Activated CD4-positive, alpha-beta T cell treated with anti-CD3 and anti-CD28 coated beads, Interleukin-2, amount 50 U/mL, for 16 hours (primary cell): ENCODE results near the gene HES5.
A peak's percentile ranks its signal among the peaks of the same experiment; 100 is the strongest.
"Not testable (repeated sequence)": the region's sequence is repeated elsewhere in the genome, so short reads cannot be mapped to it uniquely, and the experiment has no call there.

Experiments
- DNase-seq: peaks from one replicate; pipeline ENCODE4 v3.0.0-alpha.2; 2020

Gene HES5

DNA sequence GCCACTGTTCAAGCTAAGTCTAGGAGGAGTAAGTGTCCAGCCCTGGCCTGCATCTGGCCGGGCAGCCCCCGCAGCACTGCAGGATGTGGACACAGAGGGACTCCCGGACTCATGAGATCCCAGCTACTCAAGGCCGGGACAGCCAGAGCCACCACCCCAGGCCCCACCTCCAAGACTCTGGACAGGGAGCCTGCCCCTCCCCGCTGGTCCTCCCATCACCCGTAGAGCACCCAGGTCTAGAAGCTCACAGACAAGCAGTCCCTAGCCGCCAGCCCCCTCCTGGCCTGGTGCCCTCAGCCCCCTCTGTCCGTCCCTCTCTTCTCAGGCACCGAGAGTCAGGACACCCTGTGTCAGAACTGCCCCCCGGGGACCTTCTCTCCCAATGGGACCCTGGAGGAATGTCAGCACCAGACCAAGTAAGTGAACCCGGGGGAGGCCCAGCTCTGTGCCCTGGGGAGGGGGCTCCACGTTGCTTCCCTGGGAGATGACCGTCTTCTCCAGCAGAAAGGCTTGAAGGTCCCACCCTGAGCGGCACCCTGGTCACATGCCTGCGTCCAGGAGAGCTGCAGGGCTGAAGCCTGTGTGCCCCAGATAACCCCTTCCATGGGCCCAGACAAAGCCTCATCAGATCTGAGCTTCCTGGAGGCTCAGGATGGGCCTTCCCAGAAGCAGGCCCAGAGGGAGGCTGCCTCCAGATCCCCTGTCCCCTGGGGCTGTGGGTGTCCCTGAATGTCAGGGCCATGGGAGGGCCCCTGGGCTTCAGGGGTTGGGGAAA is 30.4 kb upstream of the HES5 start:
- no peak for DNase-seq

DNA sequence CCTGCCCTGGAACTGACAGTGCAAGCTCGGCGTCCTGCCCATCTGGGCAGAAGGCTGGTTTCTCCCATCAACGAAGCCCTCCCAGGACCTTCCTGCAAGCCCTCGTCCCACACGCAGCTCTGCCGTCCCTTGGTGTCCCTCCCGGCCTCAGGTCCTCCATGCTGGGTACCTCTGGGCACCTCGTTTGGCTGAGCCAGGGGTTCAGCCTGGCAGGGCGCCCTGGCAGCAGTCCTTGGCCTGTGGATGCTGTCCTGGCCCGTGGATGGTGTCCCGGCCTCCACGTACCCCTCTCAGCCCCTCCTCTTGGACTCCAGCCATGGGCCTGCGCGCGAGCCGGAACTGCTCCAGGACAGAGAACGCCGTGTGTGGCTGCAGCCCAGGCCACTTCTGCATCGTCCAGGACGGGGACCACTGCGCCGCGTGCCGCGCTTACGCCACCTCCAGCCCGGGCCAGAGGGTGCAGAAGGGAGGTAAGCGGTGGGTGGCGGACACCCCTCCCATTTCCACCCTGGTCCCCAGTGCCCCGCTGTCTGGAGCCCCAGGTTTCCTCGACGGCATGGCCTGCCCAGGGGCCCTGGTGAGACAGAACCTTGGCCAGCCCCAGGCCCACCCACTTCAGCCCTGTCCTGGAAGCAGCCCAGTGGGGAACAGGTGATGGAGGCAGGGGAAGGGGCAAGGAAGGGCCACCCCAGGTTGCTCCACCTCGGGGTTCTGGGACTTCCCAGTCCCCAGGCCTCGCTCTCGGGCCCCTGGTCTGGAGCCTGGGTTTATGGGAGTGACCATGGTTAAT is 29.6 kb upstream of the HES5 start:
- no peak for DNase-seq

DNA sequence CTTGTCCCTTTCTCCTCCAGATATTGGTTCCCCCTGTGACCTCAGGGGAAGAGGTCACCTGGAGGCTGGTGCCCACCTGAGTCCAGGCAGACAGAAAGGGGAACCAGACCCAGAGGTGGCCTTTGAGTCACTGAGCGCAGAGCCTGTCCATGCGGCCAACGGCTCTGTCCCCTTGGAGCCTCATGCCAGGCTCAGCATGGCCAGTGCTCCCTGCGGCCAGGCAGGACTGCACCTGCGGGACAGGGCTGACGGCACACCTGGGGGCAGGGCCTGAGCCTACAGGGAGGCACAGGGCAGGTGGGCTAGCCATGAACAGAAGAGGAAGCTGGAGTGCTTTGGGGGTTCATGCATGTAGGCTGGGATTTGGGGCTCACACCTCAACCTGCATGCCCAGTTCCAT is 28.8 kb upstream of the HES5 start:
- no peak for DNase-seq

DNA sequence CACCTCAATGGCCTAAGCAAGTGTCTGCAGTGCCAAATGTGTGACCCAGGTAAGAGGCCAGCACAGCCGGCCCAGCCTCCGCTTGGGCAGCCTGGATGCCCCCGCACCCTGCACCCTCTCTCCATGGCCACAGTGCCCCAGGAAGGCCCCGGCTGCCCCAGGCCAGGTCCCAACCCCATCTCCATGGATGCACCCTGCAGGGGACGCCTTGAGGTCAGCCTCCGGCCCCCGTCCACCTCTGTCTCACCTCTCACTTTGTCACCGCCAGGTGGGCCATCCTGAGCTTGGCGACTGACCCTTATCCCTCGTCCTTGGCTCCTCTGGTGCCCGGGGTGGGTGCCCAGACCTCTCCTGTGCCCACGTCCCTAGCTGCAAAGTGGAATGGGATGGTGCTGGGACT is 28.4 kb upstream of the HES5 start:
- no peak for DNase-seq

DNA sequence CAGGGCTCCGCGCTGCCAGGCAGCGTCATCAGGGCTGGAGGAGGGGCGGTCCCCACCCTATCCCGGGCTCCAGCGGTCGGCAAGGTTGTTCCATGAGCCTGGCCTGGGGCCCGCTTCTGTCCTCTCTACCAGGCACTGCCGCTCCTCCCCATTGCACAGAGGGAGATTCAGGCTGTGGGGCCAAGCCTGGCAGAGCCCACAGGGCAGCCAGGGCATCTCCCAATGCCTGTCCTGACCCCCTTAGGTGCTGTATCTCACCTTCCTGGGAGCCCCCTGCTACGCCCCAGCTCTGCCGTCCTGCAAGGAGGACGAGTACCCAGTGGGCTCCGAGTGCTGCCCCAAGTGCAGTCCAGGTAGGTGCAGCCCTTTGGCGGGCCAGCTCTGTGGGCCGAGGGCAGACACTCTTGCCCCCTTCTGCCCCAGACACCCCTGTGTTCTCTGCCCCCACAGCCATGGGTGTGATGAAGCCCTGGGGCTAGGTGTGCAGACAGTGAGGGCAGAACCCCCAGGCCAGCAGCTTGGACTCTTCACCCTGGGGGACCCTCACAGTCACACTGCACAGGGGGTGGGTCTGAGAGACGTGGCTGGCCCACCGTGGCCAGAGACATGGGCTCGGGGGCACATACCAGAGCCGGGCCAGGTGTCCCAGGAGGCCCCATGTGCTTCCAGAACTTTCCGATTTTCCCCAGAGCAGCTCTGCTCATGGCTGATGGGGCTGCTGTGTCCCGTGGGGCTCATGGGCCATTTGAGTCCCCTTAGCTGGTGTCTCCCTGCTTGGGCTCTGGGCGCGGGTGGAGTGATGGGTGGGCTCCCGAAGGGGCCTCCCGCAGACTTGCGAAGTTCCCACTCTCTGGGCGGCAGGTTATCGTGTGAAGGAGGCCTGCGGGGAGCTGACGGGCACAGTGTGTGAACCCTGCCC is 27.7 kb upstream of the HES5 start:
- DNase-seq = no peak

DNA sequence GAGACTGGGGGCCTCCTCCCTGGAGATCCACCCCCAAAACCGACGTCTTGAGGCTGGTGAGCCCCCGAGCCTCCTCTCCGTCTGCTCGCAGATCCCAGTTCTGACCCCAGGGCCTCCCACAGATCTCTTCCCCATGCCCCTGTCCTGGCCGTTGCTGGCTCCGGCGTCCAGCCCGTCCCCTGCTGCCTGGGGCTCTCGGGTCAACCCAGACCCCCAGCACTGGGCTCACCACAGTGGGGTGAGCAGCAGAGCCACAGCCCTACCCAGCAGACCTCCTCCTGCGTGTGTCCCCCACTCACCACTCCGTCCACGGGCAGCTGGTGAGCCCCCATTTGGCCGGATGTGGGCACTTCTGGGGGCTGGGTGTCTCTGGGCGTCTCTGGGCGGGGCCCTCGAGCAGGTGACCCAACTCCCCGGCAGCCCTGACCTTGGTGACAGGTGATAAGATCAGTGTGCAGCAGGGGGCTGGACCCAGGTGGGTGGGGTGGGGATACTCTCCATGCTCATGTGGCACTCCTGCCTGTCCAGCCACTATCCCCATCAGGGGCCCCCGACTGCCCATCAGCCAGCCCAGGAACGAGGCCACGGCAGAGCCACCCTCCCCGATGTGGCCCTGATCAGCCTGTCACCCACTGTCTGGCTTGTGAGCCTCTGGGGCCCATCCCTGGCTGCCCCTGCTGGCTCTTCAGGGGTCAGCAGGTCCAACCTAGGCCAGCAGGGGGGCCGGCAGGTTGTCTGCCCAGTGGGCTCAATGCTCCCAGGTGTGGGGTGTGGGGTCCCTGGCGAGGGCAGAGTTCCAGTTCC is 26.8 kb upstream of the HES5 start:
- peak; percentile 56 for DNase-seq

DNA sequence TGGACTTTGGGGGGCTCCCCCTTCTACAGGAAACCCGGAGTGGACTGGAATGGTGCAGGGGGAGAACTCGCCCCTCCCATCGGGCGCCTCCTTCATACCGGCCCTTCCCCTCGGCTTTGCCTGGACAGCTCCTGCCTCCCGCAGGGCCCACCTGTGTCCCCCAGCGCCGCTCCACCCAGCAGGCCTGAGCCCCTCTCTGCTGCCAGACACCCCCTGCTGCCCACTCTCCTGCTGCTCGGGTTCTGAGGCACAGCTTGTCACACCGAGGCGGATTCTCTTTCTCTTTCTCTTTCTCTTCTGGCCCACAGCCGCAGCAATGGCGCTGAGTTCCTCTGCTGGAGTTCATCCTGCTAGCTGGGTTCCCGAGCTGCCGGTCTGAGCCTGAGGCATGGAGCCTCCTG is 26.2 kb upstream of the HES5 start, which contains the start of gene TNFRSF14:
TNFRSF14 (plus strand) TSS at position 95 of the 401 bp plus-strand sequence; CDS start at position 389, 294 bp downstream.
- DNase-seq = peak; percentile 74

DNA sequence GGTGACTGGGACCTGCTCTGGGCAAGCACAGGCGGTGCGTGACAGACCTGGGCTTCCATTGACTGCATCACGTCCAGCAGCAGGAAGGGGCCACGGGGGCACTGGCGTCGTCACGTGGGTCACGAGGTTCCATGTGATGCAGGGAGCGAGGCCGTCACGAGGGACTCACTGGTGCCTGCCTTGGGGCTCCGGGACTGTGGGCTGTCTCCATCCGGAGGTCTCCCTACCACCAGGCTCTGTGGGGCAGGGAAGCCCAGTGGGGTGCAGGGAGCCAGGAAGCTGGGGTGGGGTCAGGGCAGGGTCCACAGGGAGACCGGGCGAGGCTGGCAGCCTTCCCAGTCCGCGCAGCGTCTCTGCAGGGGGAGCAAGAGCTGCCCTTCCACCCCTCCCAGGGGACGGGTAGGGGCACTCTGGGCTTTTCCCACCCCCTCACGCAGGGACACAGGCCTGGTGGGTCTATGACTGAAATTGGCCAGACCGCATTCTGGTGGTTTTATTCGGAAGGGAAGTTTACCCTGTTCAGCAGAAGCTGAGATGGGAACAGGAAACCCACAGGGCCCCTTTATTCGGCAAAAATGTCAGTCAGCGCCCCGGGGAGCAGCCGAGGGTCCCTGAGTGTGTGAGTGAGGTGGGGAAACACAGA is 25.7 kb upstream of the HES5 start:
- peak; percentile 89 for DNase-seq

DNA sequence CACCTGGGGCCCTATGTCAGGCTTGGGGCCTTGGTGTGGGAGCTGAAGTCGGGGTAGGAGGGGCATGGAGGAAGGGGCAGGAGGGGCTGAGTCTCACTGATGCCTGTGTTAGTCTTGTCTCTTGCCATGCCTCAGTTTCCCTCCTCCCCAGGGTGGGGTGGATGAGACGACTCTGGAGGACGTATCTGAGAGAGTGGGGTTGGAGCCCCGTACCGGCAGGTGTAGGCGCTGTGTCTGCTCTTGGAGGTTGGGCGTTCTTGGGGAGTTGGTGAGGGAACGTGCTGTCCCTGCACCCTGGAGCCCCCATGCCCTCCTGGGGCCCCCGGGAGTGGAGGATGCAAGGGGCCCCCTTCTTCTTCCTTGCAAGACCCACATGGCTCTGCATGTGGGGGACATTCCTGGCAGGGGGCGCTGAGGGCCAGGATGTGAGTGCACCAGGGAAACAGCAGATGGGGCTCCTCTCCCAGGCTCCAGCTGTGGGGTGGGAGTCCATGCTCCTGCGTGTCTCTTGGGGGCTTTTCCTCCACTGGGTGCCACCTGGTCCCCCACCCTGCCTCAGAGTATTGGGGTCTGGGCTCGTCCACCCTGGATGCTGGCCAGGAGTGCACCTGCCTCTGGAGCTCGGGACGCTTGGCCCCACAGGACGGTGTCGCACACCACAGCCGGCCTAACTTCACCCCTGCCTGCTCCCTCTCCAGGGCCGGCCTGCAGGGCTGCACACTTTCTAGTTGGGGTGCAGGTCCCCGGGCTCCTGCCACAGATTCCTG is 24.7 kb upstream of the HES5 start:
- DNase-seq = no peak

DNA sequence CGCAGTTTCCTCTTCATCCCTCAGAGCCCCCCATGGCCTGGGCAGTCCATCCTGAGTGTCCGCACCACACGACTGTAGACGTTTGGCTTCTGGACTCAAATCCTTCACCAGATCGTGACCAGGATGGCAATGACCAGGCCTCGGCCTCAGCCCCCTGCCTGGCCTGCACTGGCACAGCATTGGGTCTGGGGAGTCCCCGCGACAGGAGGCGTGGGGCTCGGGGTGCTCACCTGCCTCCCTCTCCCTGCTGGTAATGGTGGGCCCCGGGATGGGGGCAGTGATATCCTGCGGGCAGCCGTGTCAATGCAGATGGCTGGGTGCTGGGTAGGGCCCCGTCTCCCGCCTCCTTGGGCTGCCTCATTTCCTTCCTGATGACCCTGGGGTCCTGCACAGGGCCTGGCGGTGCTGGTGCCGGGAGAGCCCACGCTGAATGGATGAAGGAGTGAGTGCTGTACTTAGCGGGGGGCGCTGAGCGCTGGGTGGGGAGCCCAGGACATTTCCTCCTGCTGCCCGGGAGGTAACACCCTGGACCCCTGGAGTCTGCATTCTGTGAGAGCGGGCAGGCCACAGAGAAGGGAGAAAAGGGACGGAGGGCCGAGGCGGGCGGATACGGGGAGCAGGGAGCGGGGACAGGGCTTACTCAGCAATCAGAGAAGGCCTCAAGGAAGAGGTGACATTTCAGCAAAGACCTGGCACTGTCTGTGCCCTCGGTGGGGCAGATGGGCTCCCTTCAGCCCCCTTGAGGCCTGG is 24.0 kb upstream of the HES5 start:
- DNase-seq = no peak

DNA sequence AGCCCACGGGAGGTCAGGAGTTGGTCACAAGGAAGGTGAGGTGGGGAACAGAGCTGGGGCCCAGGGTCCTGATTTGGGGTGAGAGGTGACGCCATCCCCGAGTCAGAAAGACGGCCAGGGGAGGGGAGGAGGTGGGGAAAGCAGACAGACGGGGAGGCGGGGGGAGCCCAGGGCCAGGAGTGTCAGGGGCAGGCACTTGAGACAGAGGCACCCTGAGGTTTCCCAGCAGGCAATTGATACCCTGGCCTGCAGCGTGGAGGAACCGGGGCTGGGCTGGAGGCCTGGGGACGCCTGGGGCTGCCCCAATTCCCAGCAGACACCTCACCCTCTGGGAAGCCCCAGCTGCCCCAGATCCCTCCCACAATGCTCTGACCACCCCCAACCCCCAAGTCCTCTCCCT is 23.0 kb upstream of the HES5 start:
- not testable (repeated sequence) for DNase-seq

DNA sequence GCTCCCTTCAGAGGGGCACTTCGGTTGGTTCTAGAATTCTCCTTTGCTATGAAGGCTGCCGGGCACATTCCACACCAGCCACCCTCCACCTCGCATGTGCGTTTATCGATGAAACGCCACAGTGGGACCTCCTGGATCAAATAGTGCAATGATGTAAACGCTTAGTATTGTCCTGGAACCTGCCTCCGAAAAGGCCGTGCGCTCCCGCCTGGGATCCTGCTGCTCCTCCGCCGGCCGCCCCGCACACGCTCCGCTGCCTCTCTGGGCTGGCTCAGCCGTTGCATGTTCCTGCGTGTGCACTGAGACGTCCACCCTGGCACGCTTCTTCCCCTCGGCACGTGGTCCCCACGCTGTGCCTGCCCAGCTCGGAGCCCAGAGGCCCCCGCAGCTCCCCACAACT is 22.1 kb upstream of the HES5 start:
- no peak for DNase-seq

DNA sequence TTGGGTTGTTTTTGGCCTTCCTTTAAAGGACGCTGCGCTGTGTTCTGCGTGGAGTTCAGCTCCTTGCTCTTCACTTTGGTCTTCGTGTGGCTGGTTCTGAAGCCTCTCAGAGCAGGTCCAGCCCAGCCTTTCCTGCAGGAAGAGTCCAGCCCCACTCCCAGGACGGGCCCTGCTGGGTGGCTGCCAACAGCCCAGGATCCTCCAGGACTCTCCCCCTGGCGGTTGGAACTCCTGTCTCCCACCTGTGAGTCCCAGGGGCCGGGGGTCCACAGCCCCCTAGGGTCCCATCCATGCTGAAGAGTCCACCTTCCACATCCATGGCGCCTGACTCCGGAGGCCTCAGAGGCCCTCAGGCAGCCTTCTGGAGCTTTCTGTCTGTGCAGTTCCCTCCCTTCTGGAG is 21.5 kb upstream of the HES5 start:
- not testable (repeated sequence) for DNase-seq

DNA sequence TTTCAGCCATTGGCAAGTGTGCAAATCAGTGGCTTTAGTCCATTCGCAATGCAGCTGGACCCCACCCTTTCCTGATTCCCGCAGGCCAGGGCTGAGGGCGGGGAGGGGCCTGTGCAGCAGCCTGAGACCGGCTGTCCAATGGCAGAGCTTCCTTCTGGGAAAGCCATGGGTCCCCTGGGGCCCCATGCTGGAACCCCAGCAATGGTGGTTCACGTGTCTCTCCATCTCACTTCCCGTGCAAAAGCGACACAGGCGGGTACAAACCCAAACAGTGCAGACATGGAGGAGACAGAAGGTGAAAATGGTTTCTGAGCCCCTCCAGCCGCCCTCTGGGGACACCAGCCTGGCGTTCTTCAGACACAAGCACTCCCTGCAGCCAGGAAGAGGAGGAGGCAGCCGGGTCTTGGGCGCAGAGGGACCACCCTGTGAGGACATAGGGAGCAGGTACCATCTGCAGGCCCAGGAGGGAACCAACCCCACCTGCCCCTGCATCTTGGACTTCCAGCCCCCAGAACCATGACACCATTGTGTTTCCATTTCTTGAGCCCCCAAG is 20.3 kb upstream of the HES5 start:
- DNase-seq = not testable (repeated sequence)

DNA sequence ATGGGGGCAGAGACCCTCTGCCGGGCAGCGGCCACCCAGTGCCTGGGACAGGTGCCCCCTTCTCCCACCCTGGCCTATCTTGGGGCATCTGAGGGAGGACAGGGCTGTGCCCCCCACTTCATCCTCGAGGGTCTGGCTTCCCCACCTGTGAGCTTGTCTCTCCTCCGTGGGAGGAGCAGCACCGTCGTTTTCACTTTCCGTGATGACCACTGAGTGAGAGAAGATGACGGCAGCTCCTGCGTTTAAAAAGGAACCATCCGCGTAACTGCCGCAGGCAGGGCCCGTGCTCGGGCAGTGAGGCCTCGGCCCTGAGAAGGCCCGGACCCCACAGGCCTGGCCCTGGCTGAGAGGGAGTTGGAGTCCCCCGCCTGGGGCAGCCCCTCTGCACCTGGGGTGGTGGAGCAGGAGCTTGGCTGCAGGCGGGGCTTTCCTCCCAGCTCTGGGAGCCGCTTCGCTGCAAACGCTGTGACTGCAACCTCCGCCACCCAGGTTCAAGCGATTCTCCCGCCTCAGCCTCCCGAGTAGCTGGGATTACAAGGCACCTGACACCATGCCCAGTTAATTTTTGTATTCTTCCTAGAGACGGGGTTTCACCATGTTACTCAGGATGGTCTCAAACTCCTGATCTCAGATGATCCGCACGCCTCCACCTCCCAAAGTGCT is 19.4 kb upstream of the HES5 start:
- DNase-seq = not testable (repeated sequence)

DNA sequence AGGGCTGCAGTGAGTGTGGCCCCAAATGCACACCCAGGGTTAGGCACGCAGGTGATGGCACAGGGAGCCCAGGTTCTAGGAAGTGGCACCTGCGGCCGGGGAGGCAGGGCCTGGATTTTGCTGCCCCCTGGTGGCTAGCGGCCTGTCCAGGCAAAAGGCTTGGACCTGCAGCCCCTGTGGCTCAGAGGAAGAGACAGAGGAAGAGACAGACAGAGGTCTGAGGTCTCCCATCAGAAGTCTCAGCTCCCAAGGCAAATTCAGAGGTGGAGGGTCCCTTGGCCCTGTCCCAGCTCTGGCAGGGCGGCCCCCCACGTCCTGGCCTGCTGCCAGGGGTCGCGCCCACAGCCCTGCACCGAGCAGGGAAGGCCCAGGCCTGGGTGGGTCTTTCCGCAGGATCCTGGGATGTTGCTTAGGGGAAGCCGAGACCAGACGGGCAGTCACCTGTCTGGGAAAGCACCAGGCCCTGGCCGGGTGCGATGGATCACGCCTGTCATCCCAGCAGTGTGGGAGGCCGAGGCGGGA is 18.1 kb upstream of the HES5 start:
- peak; percentile 87 for DNase-seq

DNA sequence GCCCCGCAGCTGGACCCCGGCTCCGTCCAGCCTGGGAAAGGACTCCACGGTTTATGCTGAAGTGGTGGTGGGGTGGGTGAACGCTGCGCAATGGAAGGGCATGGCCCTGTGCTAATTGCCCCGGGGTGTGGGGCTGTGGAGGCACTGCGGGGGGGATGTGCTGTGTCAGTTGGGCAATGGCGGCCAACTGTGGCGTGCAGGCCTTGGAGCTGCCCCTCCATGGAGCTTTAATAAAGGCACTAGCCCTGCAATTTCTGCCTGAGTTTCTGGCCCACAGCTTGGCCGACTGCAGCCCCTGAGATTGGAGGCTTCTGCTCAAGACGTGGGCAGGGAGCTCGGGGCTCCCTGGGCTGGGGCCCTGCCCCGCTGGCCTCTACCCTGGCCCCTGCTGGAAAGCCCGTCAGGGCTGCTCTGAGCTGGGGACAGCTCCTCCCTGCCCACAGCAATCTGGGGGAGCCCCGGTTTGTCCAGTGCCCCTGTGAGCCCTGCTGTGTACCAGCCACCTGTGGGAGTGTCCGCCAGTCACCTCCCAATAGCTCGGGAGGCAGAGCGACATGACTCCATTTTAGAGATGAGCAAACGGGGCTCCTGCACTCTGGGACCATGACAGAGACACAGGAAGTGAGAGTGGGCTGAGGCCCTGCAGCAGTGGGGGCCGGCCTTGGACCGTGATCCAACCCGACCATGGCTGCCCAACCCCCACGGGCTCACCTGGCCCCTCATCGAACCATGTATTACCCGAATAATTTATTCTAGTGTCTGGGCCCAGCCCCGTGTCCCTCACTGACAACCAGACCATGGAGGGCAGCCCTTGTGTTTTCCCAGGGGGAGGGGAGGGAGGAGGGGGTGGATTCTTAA is 17.4 kb upstream of the HES5 start:
- DNase-seq = peak; percentile 75
